Suprapubic skin (tissue), 4 donors: Measurements from ENCODE around the gene PRXL2B.

ENCODE experiments used
- CTCF ChIP-seq, 2 donors: fragments of 200-600 bp in 1 of 2; fragments of 450-650 bp in 1 of 2; sonication (generic) in 1 of 2; IDR thresholded peaks; one replicate each; pipeline ENCODE4 v1.5.1; 2016 to 2019; ENCODE audit warnings: antibody characterized with exemption in 2 of 2, mild to moderate bottlenecking in 1 of 2, moderate library complexity in 1 of 2
- EP300 ChIP-seq: sonication (generic); formaldehyde crosslinking; IDR thresholded peaks from one replicate; pipeline ENCODE4 v1.6.1; 2017; ENCODE audit warnings: antibody characterized with exemption
- POLR2A ChIP-seq, 2 donors: fragments of 450-650 bp; IDR thresholded peaks; one replicate each; pipeline ENCODE4 v1.6.1; 2017; ENCODE audit warnings: antibody characterized with exemption in 2 of 2, mild to moderate bottlenecking in 2 of 2, moderate library complexity in 2 of 2
- POLR2AphosphoS5 ChIP-seq, 3 donors: sonication (generic); formaldehyde crosslinking; IDR thresholded peaks; one replicate each; pipeline ENCODE4 v1.6.1; 2017; ENCODE audit warnings: antibody characterized with exemption in 3 of 3

DNA sequence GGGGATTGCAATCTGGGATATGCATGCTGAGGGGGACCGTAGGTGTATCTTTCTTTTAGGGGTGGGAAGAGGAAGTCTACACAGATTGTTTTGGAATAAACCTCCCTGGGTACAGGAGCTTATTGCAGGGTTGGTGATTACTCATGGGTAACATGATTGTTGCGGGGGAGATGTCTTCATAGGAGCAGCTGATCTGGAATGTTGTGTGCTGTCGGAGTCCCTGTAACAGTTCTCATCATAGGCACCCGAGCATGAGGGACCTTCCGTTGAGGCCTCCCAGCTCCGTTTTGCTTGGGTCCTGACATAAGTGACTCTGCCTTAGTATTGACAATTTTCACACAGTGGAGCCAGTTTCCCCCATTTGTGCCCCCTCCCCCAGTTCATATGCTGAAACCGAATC, 4.2 kb upstream of the PRXL2B start:
- TF ChIP-seq POLR2AphosphoS5 (IDR thresholded peaks at IDR 0.05) (no peak), CTCF (IDR thresholded peaks at IDR 0.05) (no peak), POLR2A (IDR thresholded peaks at IDR 0.05) (no peak), EP300 (no peak)
